ENCODE data around the gene KPNB1.

The KPNB1 gene

GRCh38 chr17:47694581-47695428, 45.1 kb downstream of the KPNB1 start:
- peak overlapping the region; percentile 27 for H3K27ac ChIP-seq
- DNase-seq (ENCODE audit: low read depth, low spot score) = no peak

- H3K27ac ChIP-seq = no peak overlapping the region
- DNase-seq (ENCODE audit: low read depth, low spot score) = no peak
Measured at GRCh38 chr17:47695429-47696376, 46.0 kb downstream of the KPNB1 start.

- no peak for DNase-seq (ENCODE audit: low read depth, low spot score)
- H3K27ac ChIP-seq = no peak overlapping the region
Measured at GRCh38 chr17:47696717-47697642, 47.3 kb downstream of the KPNB1 start.

GRCh38 chr17:47697906-47698711, 48.4 kb downstream of the KPNB1 start:
- DNase-seq (ENCODE audit: low read depth, low spot score) = no peak
- no peak overlapping the region for H3K27ac ChIP-seq

GRCh38 chr17:47698749-47699535, 49.2 kb downstream of the KPNB1 start:
- DNase-seq (ENCODE audit: low read depth, low spot score) = no peak
- H3K27ac ChIP-seq = no peak overlapping the region

GRCh38 chr17:47699536-47699840, 49.8 kb downstream of the KPNB1 start:
- no peak overlapping the region for H3K27ac ChIP-seq
- no peak for DNase-seq (ENCODE audit: low read depth, low spot score)

- DNase-seq (ENCODE audit: low read depth, low spot score) = no peak
- H3K27ac ChIP-seq = no peak overlapping the region
Measured at GRCh38 chr17:47700471-47701449, 51.0 kb downstream of the KPNB1 start.

- DNase-seq (ENCODE audit: low read depth, low spot score) = no peak
- no peak overlapping the region for H3K27ac ChIP-seq
Measured at GRCh38 chr17:47701608-47702007, 51.9 kb downstream of the KPNB1 start.

GRCh38 chr17:47702391-47702995, 52.8 kb downstream of the KPNB1 start:
- no peak overlapping the region for H3K27ac ChIP-seq
- DNase-seq (ENCODE audit: low read depth, low spot score) = no peak

GRCh38 chr17:47703191-47703591, 53.5 kb downstream of the KPNB1 start:
- no peak for DNase-seq (ENCODE audit: low read depth, low spot score)
- H3K27ac ChIP-seq = no peak overlapping the region

GRCh38 chr17:47703671-47704070, 54.0 kb downstream of the KPNB1 start:
- no peak for DNase-seq (ENCODE audit: low read depth, low spot score)
- no peak overlapping the region for H3K27ac ChIP-seq

GRCh38 chr17:47704116-47704515, 54.4 kb downstream of the KPNB1 start:
- H3K27ac ChIP-seq = no peak overlapping the region
- DNase-seq (ENCODE audit: low read depth, low spot score) = no peak

GRCh38 chr17:47704736-47705135, 55.0 kb downstream of the KPNB1 start:
- H3K27ac ChIP-seq = no peak overlapping the region
- DNase-seq (ENCODE audit: low read depth, low spot score) = no peak

- no peak for DNase-seq (ENCODE audit: low read depth, low spot score)
- no peak overlapping the region for H3K27ac ChIP-seq
Measured at GRCh38 chr17:47705536-47706530, 56.1 kb downstream of the KPNB1 start.

- H3K27ac ChIP-seq = no peak overlapping the region
- DNase-seq (ENCODE audit: low read depth, low spot score) = no peak
Measured at GRCh38 chr17:47707056-47707804, 57.5 kb downstream of the KPNB1 start.
